Measurements from ENCODE around the gene UTF1.

UTF1 gene, protein sequence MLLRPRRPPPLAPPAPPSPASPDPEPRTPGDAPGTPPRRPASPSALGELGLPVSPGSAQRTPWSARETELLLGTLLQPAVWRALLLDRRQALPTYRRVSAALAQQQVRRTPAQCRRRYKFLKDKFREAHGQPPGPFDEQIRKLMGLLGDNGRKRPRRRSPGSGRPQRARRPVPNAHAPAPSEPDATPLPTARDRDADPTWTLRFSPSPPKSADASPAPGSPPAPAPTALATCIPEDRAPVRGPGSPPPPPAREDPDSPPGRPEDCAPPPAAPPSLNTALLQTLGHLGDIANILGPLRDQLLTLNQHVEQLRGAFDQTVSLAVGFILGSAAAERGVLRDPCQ

DNA sequence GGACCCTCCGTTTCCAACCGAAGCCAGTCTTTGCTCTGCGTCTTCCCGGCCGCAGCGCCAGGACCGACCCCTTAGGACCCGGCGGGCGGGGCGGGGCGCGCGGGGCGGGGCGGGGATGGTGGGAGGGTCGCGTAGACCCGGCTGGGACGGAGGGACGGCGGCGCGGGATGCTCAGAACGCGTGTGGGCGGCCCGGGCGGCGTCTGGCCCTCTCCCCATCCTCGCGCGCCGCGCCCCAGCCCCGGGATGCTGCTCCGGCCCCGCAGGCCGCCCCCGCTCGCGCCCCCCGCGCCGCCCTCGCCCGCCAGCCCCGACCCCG, at the start of gene UTF1:
Gene UTF1 (plus strand): TSS at position 174 of the 318 bp plus-strand sequence. CDS start 72 bp downstream, at position 246.
- DNase-seq = no peak

GRCh38 chr10:133180965-133181639, 48.9 kb upstream of the UTF1 start:
- no peak for DNase-seq

- DNase-seq = no peak
These were observed 47.8 kb upstream of the UTF1 start for GRCh38 chr10:133182190-133182589.

- DNase-seq = no peak
These were observed 47.0 kb upstream of the UTF1 start for GRCh38 chr10:133182791-133183645.

DNA sequence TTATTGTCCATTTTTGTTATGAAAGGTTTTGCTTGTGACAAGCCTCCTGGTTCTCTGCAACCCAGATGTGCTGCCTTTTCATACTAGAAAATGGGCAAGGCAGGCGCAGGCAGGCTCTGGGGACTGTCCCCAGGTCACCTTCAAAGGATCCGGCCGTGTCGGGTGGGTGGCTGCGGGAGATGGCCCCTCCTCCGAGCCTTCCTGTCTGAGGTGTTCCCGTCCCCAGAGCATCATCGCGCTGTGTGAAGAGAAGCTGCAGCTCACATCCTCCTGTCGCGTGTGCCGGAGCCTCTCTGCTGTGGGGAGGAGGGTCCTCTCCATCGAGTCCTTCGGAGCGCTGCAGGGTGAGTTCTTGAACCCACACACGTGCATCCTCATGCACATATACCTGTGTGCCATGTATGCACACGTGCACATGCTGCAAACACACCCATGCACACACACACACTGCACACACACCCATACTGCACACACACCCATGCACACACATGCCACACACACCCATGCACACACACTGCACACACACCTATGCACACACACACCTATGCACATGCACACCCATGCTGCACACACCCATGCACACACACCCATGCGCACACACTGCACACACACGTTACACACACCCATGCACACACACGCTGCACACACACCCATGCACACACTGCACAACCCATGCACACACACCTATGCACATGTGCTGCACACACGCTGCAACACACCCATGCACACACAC, 46.2 kb upstream of the UTF1 start:
- DNase-seq = no peak

GRCh38 chr10:133184591-133185244, 45.3 kb upstream of the UTF1 start:
- no peak for DNase-seq

DNA sequence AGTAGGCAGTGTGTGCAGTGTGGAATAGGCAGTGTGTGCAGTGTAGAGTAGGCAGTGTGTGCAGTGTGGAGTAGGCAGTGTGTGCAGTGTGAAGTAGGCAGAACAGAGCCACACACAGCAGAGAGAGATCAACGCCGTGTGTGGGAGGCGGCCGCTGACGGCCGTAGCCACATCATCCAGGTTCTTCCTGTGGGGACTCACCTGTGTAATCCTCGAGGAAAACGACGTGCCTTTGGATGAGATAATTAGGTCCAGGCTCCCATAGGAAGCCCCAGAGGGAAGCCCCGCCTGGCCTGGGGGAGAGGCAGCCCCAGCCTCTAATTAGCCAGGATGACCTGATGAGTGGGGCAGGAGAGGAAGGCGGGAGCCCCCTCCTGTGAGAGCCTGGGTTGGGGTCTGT, 44.6 kb upstream of the UTF1 start:
- no peak for DNase-seq

- DNase-seq = no peak
These were observed 44.1 kb upstream of the UTF1 start for GRCh38 chr10:133185916-133186315.

- no peak for DNase-seq
These were observed 43.5 kb upstream of the UTF1 start for GRCh38 chr10:133186416-133187090.

- no peak for DNase-seq
These were observed 42.7 kb upstream of the UTF1 start for GRCh38 chr10:133187091-133187905.

DNA sequence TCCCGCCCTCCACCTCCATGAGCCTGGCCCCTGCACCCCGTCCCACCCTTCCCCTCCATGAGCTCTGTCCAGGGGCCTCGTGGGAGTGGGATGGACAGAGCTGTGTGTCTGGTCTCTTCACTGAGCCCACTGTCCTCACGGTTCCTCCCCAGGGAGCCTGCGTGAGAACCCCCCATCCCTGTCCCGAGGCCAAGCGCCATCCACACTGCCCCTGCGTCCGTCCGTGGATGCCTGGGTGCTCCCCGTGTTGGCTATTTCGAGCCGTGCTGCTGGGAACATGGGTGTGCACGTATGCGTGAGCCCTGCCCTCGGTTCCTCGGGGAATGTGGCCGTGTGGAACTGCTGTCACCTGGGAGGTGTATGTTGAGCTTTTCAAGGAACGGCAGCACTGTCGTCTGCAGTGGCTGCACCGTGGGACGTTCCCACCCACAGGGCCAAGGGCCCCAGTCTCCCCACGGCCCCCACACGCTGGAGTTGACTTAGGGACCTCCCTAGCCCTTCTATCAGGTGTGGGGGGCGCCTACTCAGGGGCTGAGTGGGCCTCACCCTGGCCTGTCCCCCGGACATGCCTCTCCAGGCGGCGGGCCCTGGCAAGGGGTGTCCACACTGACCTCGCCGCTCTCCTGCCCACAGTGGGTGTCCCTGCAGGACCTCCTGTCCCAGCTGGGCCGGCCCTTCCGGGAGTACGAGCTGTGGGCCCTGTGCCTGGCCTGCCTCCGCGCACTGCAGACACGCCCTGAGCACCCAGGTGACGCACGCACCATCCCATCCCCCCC, 41.9 kb upstream of the UTF1 start:
- DNase-seq = no peak

GRCh38 chr10:133189256-133189655, 40.8 kb upstream of the UTF1 start:
- no peak for DNase-seq

GRCh38 chr10:133189726-133190125, 40.3 kb upstream of the UTF1 start:
- no peak for DNase-seq

DNA sequence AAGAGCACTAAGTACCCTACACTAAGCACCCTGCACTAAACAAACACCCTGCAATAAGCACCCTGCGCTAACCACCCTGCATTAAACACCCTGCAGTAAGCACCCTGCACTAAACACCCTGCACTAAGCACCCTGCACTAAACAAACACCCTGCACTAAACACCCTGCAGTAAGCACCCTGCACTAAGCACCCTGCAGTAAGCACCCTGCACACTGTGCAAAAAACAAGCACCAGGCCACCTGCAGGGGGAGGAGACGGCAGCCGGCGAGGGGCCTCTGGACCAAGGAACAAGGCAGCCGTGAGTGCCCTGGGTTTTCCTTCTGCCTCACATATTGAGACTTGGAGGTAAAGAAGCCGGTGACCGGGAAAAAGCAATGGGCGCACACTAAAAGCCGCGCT, 39.8 kb upstream of the UTF1 start:
- DNase-seq = no peak

- no peak for DNase-seq
These were observed 38.4 kb upstream of the UTF1 start for GRCh38 chr10:133191651-133192050.

DNA sequence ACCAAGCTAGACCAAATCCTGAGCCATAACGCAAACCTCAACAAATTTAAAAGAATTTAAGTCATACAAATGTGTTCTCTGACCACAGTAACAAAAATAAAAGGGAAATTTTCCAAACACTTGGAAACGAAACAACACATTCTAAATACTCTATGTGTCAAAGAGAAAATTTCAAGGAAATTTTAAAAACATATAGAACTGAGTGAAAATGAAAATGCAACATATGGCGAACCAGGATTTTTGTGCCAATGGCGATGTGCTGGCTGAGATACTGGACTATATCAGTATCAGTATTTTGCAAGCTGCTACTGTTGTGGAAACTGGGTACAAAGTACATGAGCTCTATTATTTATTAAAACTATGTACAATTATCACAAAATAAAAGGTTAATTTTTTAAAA, 35.9 kb upstream of the UTF1 start:
- DNase-seq = no peak

DNA sequence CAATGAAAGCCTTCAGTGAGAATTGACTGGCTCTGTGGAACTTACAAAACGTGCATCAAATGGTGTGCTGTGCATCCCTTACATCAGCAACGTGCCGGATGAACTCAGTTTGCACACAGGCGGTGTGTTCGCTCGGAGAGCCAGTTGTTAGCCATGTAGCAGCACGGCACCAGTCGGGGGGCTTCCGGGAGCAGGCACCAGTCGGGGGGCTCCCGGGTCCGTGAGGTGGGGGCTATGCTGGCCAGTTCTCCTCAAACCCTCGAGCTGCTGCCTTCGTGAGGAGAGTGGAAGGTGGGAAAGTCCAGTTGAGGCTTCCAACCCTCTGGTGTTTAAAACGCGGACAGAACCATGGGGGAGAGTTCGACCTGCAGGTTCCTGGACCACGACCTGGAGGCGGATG, 34.9 kb upstream of the UTF1 start:
- no peak for DNase-seq

DNA sequence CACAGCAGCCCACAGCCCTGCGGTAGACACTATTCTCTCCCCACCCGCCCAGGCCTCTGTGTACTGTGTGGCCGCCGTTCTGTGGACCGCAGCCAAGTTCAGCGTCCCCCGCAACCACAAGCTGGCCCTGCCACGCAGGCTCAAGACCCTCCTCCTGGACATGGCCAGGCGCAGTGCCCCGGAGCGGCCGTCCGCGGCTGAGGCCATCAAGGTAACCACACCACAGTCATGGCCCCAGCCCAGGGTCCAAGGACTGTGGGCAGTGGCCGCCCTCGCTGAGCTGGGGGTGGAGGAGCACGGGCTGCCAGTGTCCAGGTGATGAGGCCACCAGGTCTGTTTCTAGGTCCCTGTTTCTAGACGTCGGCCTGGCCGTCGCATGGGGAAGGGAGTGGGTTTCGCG, 34.4 kb upstream of the UTF1 start:
- DNase-seq = no peak

DNA sequence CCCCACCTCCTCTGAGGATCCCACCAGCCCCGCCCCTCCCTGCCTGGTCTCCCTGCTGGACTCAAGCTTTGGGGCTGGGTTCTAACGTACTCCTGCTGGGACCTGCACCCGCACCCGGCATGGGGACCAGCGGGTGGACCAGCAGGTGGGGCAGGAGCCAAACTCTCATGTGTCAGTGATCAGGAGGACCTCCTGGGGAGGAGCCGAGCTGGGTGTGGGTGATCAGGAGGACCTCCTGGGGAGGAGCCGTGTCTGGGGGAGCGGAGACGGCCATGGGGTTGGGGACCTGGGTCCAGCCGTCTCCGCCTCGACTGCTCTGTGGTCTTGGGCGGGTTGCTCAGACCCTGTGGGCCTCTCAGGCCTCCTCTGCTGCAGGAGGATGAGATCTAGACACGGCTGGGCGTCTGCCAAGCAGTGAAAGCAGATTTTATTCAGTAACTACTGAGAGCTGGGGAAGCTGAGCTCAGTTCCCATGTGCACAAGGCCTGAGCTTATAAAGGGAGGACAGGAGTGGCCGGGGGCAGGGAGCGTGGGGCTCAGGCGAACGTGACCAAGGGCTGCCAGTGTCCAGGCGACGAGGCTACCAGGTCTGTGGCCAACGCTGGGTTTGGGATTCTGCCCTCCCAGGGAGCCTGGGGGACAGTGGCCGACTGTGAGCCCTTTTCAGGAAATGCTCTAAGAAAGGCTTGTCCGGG, 33.6 kb upstream of the UTF1 start:
- no peak for DNase-seq
